DMS79 (cell line): ENCODE results near the gene ZBTB42.

Source experiments
- DNase-seq: peaks from one replicate; lab custom pipeline; 2025; lab: John Stamatoyannopoulos, UW

Gene ZBTB42

DNA sequence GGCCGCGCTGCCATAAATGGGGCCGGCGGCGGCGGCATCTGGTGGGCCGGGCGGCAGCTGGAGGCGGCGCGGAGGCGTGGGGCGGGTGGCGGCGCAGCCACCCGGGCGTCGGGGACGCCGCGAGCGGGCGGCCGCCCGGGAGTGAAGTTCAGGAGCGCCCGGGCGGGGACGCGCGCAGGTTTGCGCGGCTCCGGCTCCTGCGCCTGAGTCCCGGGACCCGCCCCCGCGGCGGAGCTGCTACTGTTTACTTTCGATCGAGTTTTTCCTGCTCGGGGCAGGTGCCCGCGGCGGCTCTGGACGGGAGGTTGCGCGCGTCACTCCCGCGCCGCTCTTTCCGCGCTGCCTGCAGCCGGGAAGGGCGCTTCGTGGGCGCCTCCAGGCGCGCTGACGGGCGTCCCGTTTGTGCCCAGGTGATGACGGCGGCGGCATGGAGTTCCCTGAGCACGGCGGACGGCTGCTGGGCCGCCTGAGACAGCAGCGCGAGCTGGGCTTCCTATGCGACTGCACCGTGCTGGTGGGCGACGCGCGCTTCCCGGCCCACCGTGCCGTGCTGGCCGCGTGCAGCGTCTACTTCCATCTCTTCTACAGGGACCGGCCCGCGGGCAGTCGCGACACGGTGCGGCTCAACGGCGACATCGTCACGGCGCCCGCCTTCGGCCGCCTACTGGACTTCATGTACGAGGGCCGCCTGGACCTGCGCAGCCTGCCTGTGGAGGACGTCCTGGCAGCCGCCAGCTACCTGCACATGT is at the start of gene ZBTB42:
TSS of gene ZBTB42 (plus strand) at position 331 of the 749 bp plus-strand sequence. CDS start at position 428, 97 bp downstream.
- peak; percentile 26 for DNase-seq

GRCh38 chr14:104751539-104752422 is 49.1 kb upstream of the ZBTB42 start:
- DNase-seq: no peak

DNA sequence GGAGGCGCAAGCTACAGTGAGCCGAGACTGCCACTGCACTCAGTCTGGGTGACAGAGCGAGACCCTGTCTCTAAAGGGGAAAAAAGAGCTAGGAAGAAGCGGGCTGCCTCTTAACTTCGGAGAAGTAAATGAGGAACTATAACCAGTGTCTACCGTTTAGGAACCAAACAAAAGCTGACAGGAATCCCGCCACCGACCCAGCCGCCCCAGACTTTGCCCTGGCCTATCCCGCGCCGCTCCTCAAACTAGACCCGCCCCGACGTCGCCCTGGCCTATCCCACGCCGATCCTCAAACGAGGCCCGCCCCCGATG is 48.5 kb upstream of the ZBTB42 start:
- no peak for DNase-seq

DNA sequence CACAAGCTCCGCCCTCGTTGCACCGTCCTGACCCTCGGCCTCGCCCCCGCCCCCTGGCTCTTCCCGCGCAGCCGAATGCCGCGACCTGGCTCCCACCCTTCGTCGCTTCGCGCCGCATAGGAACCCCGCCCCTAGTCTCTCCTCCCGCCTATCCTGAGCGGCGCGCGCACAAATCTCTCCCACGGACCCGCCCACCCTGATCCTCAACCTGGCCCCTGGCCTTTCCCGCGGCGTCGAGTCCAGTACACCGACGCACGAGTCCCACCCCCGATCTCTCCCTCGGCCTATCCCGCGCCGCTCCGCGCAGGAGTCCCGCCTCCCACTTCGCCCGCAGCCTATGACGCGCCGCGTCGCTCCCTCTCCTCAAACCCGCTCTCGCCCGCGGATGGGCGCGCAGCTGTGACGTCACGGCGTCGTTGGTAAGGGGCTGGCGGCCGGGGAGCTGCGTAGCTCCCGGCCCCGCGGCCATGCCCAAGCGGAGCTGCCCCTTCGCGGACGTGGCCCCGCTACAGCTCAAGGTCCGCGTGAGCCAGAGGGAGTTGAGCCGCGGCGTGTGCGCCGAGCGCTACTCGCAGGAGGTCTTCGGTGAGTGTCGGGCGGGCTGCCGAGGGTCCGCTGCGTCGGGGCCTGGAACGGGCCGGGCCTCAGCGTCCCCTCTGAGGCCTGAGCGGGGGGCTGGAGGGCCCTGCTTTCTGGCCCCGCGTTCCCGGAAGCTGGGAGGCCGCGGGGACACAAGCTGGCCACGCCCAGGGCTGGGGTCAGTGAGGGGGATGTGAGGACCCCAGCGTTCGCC is 48.0 kb upstream of the ZBTB42 start, which contains the start of gene SIVA1:
TSS of gene SIVA1 (plus strand) at position 413 of the 793 bp plus-strand sequence. CDS start at position 468, 55 bp downstream.
- peak; percentile 100 for DNase-seq

- DNase-seq: no peak
Measured at GRCh38 chr14:104753528-104754212, 47.2 kb upstream of the ZBTB42 start.

GRCh38 chr14:104754213-104754851 is 46.6 kb upstream of the ZBTB42 start:
- no peak for DNase-seq

GRCh38 chr14:104755621-104756020 is 45.3 kb upstream of the ZBTB42 start:
- no peak for DNase-seq

DNA sequence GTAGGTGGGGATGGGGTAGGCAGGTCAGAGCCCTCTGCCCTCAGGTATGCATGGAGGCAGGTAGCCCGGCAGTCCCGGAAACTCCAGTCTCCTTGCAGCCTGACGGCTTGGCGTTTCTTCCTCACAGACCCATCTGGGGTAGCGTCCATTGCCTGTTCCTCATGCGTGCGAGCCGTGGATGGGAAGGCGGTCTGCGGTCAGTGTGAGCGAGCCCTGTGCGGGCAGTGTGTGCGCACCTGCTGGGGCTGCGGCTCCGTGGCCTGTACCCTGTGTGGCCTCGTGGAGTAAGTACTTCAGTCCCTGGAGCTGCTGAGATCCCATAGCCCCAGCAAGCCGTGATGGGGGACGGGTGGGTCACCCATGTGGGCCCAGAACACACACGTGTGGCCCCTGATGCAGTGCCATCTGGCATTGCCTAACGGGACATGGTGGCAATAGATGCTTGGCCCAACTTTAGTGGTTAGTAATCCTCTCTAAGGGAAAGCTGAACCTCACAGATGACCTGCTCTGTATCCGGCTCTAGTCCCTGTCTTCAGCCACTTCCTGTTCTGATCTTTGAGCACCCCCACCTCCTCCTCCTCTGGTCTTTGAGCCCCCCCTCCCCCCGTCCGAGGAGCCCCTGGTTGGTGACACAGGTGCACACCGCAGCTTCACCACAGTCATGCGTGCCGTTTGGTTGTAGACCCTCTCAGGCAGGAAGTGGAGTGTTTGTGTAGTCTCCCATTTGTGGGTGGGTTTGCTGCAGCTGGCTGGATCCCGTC is 44.2 kb upstream of the ZBTB42 start:
- no peak for DNase-seq

GRCh38 chr14:104757238-104757585 is 43.7 kb upstream of the ZBTB42 start:
- DNase-seq: no peak

- DNase-seq: no peak
Measured at GRCh38 chr14:104757681-104758392, 43.1 kb upstream of the ZBTB42 start.

DNA sequence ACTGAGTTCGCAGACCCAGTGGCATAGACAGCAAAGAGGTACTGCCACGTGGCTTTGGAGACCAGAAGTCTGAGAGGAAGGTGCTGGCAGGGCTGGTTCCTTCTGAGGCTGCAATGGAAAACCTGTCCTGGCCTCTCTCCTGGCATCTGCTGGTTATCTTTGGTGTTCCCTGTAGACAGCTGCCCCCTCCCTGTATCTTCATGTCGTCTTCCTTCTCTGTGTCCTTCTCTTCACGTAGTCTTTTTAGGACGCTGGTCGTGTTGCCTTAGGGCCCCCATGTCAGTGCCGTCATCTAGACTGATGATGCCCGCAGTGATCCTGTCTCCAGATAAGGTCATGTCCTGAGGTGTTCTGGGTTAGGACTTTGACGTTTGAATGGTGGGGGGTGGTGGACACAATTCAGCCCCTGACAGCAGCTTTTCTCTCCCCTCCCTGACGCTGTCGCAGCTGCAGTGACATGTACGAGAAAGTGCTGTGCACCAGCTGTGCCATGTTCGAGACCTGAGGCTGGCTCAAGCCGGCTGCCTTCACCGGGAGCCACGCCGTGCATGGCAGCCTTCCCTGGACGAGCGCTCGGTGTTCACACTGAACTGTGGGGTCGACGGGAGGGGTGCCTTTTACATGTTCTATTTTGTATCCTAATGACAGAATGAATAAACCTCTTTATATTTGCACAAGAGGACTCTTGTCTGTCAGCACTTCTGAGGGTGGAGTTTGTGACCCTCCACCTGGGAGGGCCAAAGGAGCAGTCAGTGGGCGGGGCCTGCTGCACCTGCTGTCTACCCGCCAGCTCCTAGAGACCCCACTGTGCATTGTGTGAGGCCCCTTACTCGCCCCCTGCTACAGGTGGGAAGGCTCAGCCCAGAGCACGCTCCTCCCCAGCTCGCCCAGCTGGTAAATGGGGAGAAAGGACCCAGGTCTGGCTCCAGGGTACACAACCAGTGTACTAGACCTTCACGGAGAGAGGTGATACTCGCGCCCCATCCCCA is 41.6 kb upstream of the ZBTB42 start:
- DNase-seq: no peak

DNA sequence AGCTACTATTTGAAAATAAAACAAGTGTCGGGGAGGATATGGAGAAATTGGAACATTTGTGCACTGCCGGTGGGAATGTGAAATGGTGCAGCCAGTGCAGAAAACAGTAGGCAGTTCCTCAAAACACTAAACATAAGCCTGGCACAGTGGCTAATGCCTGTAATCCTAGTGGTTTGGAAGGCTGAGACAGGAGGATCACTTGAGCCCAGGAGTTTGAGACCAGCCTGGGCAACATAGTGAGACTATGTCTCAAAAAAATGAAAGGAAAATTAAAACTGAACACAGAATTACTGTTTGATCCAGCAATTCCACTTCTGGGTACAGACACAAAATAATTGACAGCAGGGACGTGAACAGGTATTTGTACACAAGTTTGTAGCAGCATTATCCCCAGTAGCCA is 35.4 kb upstream of the ZBTB42 start:
- no peak for DNase-seq

GRCh38 chr14:104766256-104766862 is 34.5 kb upstream of the ZBTB42 start:
- DNase-seq: no peak

- no peak for DNase-seq
Measured at GRCh38 chr14:104766863-104767633, 33.9 kb upstream of the ZBTB42 start.

GRCh38 chr14:104767634-104767918 is 33.3 kb upstream of the ZBTB42 start:
- DNase-seq: no peak

DNA sequence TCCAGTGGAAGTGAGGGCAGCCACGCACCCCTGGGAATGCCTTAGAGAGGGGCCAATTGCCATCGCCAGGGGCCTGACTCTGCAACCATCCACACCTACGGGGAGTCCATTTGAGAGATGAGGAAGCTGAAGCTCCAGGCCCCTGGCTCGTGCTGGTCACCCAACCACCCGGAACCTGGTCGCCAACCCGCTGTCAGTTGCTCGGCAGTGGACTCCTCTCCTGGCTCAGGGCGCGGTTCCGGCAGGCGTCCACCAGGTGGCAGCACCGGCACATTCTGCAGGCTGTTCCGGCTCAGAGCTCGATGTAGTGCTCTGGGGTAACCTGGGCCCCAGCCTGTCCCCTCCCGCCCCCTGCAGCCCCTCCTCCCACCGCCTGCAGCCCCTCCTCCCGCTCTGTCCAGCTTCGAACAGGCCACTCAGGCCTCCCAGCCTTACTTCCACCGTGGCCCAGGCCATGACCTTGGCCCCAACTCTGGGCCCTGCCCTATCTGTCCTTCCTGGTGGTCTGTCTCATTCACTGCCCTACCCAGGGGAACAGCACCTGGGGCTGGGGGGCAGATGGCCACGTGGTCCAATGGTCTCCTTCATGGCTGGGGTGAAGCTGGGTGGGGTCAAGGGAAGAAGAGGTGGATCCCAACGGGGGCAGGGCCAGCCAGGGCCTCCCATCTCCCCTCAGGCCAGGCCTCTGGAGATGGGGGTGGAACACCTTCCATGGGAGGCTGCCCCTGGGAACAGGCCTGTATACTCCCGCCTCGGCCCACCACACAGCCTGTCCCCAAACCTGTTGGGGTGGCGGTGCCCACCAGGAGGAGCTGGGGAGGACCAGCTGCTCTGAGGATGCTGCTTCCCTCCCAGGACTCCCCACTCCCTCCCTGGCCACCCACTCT is 32.2 kb upstream of the ZBTB42 start:
- peak; percentile 57 for DNase-seq
